ENCODE results near the gene UNC45A. TPM values are rescaled to one million over a fixed set of nuclear protein-coding genes. Genes with fewer than 3 reads are reported as not detected.

UNC45A gene
- total and polyA plus RNA-seq, 7 donors: 28.8 to 63.5 (median 50.4) TPM

DNA sequence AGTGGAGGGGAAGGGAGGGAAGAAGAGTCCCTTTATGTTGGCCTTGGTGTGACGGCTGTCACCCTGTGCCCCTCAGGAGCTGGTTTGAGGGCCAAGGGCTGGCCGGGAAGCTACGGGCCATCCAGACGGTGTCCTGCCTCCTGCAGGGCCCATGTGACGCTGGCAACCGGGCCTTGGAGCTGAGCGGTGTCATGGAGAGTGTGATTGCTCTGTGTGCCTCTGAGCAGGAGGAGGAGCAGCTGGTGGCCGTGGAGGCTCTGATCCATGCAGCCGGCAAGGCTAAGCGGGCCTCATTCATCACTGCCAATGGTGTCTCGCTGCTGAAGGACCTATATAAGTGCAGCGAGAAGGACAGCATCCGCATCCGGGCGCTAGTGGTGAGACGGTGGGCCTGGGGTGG lies 11.5 kb downstream of the UNC45A start:
- WGBS, 2 donors: 94 to 96% methylated on average over 16 of the region's 16 CpGs
- no peak overlapping the region for H3K4me3 ChIP-seq
- intact Hi-C loops (cut with DNase I): no loop called here
- H3K27me3 ChIP-seq: no peaks in the 10 kb centered on the region
- no peaks in the 10 kb centered on the region for H3K4me1 ChIP-seq
- no peak overlapping the region for H3K27ac ChIP-seq
- no peaks in the 10 kb centered on the region for H3K9me3 ChIP-seq
- DNase-seq: no peak
- TF ChIP-seq POLR2A (IDR thresholded peaks at IDR 0.05) (no peak), EP300 (IDR thresholded peaks at IDR 0.05) (no peak), POLR2AphosphoS5 (IDR thresholded peaks at IDR 0.05) (no peak)
- TF ChIP-seq, protein P1, sequence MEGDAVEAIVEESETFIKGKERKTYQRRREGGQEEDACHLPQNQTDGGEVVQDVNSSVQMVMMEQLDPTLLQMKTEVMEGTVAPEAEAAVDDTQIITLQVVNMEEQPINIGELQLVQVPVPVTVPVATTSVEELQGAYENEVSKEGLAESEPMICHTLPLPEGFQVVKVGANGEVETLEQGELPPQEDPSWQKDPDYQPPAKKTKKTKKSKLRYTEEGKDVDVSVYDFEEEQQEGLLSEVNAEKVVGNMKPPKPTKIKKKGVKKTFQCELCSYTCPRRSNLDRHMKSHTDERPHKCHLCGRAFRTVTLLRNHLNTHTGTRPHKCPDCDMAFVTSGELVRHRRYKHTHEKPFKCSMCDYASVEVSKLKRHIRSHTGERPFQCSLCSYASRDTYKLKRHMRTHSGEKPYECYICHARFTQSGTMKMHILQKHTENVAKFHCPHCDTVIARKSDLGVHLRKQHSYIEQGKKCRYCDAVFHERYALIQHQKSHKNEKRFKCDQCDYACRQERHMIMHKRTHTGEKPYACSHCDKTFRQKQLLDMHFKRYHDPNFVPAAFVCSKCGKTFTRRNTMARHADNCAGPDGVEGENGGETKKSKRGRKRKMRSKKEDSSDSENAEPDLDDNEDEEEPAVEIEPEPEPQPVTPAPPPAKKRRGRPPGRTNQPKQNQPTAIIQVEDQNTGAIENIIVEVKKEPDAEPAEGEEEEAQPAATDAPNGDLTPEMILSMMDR (IDR thresholded peaks at IDR 0.05): no peak
- peaks cover 34 to 99% (median 80%) of the 10 kb centered on the region in 4 donors for H3K36me3 ChIP-seq

GRCh38 chr15:90946941-90947576 lies 12.0 kb downstream of the UNC45A start:
- WGBS, 2 donors: 86 to 93% methylated on average over 8 of the region's 8 CpGs
- Histone ChIP-seq H3K4me1 (no peaks in the 10 kb centered on the region), H3K4me3 (no peak overlapping the region), H3K27ac (no peak overlapping the region), H3K27me3 (no peaks in the 10 kb centered on the region), H3K36me3 (peaks cover 32 to 99% (median 77%) of the 10 kb centered on the region in 4 donors), H3K9me3 (no peaks in the 10 kb centered on the region)
- intact Hi-C loops (cut with DNase I): no loop called here
- DNase-seq: no peak
- TF ChIP-seq, protein P1 (IDR thresholded peaks at IDR 0.05): no peak
- TF ChIP-seq POLR2A (IDR thresholded peaks at IDR 0.05) (no peak), POLR2AphosphoS5 (IDR thresholded peaks at IDR 0.05) (no peak), EP300 (IDR thresholded peaks at IDR 0.05) (no peak)

DNA sequence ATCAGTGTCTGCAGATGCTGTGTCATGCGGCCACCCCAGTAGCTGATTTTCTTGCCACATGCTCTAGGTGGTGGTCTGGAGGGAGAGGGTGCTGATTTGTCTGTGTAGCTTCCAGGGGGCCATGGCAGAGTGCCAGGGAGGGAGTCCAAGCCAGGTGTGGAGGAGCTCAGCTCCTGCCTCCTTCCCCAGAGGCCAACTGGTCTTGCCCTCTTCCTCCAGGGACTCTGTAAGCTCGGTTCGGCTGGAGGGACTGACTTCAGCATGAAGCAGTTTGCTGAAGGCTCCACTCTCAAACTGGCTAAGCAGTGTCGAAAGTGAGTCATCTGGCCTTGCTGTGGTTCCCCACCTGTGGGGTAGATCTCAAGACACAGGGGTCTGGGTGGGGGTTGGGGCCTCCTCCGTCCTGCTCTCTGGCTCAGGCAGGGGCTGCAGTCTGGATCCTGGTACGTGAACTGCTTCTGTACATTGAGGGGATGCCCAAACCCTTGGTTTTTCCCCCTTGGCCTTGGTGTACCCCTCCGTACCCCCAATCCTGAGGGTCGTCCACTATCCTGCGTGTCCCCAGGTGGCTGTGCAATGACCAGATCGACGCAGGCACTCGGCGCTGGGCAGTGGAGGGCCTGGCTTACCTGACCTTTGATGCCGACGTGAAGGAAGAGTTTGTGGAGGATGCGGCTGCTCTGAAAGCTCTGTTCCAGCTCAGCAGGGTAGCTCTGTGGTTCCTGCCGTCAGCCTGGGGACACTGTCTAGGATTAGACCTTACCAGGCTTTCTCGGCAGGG lies 12.7 kb downstream of the UNC45A start:
- 90 to 96% methylated on average over 18 of the region's 18 CpGs for WGBS, 2 donors
- Histone ChIP-seq H3K4me1 (no peaks in the 10 kb centered on the region), H3K27ac (no peak overlapping the region), H3K36me3 (peaks cover 32 to 99% (median 72%) of the 10 kb centered on the region in 4 donors), H3K9me3 (no peaks in the 10 kb centered on the region), H3K27me3 (no peaks in the 10 kb centered on the region), H3K4me3 (no peak overlapping the region)
- intact Hi-C loops (cut with DNase I): no loop called here
- DNase-seq: no peak
- no peak for TF ChIP-seq POLR2A (IDR thresholded peaks at IDR 0.05)
- TF ChIP-seq EP300 (IDR thresholded peaks at IDR 0.05): no peak
- TF ChIP-seq, protein P1 (IDR thresholded peaks at IDR 0.05): no peak
- no peak for TF ChIP-seq POLR2AphosphoS5 (IDR thresholded peaks at IDR 0.05)

- H3K9me3 ChIP-seq: no peaks in the 10 kb centered on the region
- TF ChIP-seq, protein P1 (IDR thresholded peaks at IDR 0.05): no peak
- TF ChIP-seq POLR2AphosphoS5 (IDR thresholded peaks at IDR 0.05) (no peak), EP300 (IDR thresholded peaks at IDR 0.05) (no peak), POLR2A (IDR thresholded peaks at IDR 0.05) (no peak)
- H3K27me3 ChIP-seq: no peaks in the 10 kb centered on the region
- no peak overlapping the region for H3K27ac ChIP-seq
- DNase-seq: no peak
- H3K36me3 ChIP-seq: peaks cover 35 to 99% (median 72%) of the 10 kb centered on the region in 4 donors
- H3K4me3 ChIP-seq: no peak overlapping the region
- intact Hi-C loops (cut with DNase I): no loop called here
- no peaks in the 10 kb centered on the region for H3K4me1 ChIP-seq
- 90 to 97% methylated on average over 8 of the region's 8 CpGs for WGBS, 2 donors
These were observed 13.4 kb downstream of the UNC45A start for GRCh38 chr15:90948506-90948905.
